Keratinocyte (primary cell): ENCODE measurements around the gene PCA3. TPM values are rescaled to one million over a fixed set of nuclear protein-coding genes. Genes with fewer than 3 reads are reported as not detected.

Source experiments
- DNase-seq: peaks from one replicate; pipeline ENCODE4 v3.0.0-alpha.2; 2011; ENCODE audit warnings: low read depth, missing footprints, low spot score
- FAIRE-seq: peaks from 2 replicates; lab custom pipeline; 2011; peaks lifted over from hg19 to GRCh38; lab: Jason Lieb, UNC
- H2AFZ ChIP-seq: 2 replicates; pipeline ENCODE4 v1.6.0; 2012; ENCODE audit warnings: low read length, control low read depth, inconsistent platforms; ENCODE audit not compliant: control insufficient read depth
- H3K27ac ChIP-seq: 2 replicates; pipeline ENCODE4 v1.5.1; 2011; ENCODE audit warnings: low read length; ENCODE audit not compliant: control insufficient read depth, insufficient read depth
- H3K27me3 ChIP-seq: 3 replicates; pipeline ENCODE4 v1.6.0; 2011; ENCODE audit warnings: low read length; ENCODE audit not compliant: control insufficient read depth, insufficient read depth; ENCODE audit errors: extremely low read depth
- H3K36me3 ChIP-seq, 2 experiments: 2 replicates in 1 of 2; 3 replicates in 1 of 2; pipeline ENCODE4 v1.5.1; 2011; ENCODE audit warnings: low read length in 2 of 2, mild to moderate bottlenecking in 1 of 2; ENCODE audit not compliant: control insufficient read depth in 2 of 2, insufficient read depth in 2 of 2; ENCODE audit errors: extremely low read depth in 1 of 2
- H3K4me1 ChIP-seq: 3 replicates; pipeline ENCODE4 v1.5.1; 2011; ENCODE audit warnings: low read length; ENCODE audit not compliant: control insufficient read depth, insufficient read depth; ENCODE audit errors: extremely low read depth
- H3K4me2 ChIP-seq: 3 replicates; pipeline ENCODE4 v1.6.0; 2011; ENCODE audit warnings: low read depth, low read length; ENCODE audit not compliant: control insufficient read depth, insufficient read depth; ENCODE audit errors: extremely low read depth
- H3K4me3 ChIP-seq, 3 experiments: fragments of 200-600 bp in 1 of 3; sonication (generic) in 1 of 3; 2 replicates in 2 of 3; 3 replicates in 1 of 3; pipeline ENCODE4 v1.5.1; 2011 to 2016; ENCODE audit warnings: low read length in 3 of 3, mild to moderate bottlenecking in 3 of 3, control low read depth in 2 of 3, inconsistent platforms in 1 of 3, low read depth in 1 of 3, mixed read lengths in 1 of 3, mixed run types in 1 of 3, moderate library complexity in 1 of 3; ENCODE audit not compliant: control insufficient read depth in 2 of 3, insufficient read depth in 2 of 3; ENCODE audit errors: extremely low read depth in 1 of 3
- H3K79me2 ChIP-seq: 2 replicates; pipeline ENCODE4 v1.6.0; 2012; ENCODE audit warnings: low read length; ENCODE audit not compliant: control insufficient read depth, insufficient read depth
- H3K9ac ChIP-seq: 3 replicates; pipeline ENCODE4 v1.6.0; 2011; ENCODE audit warnings: low read length; ENCODE audit not compliant: control insufficient read depth, insufficient read depth; ENCODE audit errors: extremely low read depth
- H3K9me1 ChIP-seq: 3 replicates; pipeline ENCODE4 v1.6.0; 2011; ENCODE audit warnings: low read length; ENCODE audit not compliant: control insufficient read depth, insufficient read depth; ENCODE audit errors: extremely low read depth
- H3K9me3 ChIP-seq: 2 replicates; pipeline ENCODE4 v1.5.1; 2012; ENCODE audit warnings: low read depth, low read length; ENCODE audit not compliant: control insufficient read depth
- H4K20me1 ChIP-seq: 3 replicates; pipeline ENCODE4 v1.6.0; 2011; ENCODE audit warnings: low read length; ENCODE audit not compliant: control insufficient read depth, insufficient read depth; ENCODE audit errors: extremely low read depth
- CTCF ChIP-seq, 3 experiments: IDR thresholded peaks in 1 of 3; conservative IDR thresholded peaks in 1 of 3; optimal IDR thresholded peaks in 1 of 3; 2 replicates in 2 of 3; 3 replicates in 1 of 3; pipeline versions ENCODE3 to v1.5.1; 2011; ENCODE audit warnings: low read length in 3 of 3, mild to moderate bottlenecking in 3 of 3, moderate library complexity in 2 of 3, control low read depth in 1 of 3, inconsistent platforms in 1 of 3; ENCODE audit not compliant: insufficient read depth in 2 of 3; ENCODE audit errors: extremely low read depth in 1 of 3
- EZH2 ChIP-seq: IDR thresholded peaks from one replicate; pipeline ENCODE4 v1.6.1; 2012; ENCODE audit warnings: inconsistent platforms, mild to moderate bottlenecking, low read length, moderate library complexity
- dilution Hi-C: fragments of 300-500 bp; cut with MboI; formaldehyde crosslinking; loops from one replicate; pipeline ENCODE4 v1.7.0; 2020; ENCODE audit warnings: low sequenced_read_pairs; ENCODE audit not compliant: extremely low pct_ligation_motif_present
- polyA plus RNA-seq, 5 experiments: library from polyadenylated mRNA; depleted of rRNA in 3 of 5; stranded (reverse) in 3 of 5; stranded (forward) in 1 of 5; unstranded in 1 of 5; fragments of >200 nt; gene quantifications; 1 replicate in 1 of 5; 2 replicates in 3 of 5; 3 replicates in 1 of 5; pipeline versions ENCODE4 v1.2.1 to v1.2.3, GENCODE V29; 2011 to 2012; ENCODE audit warnings: missing spikeins in 2 of 5, low read depth in 1 of 5, low replicate concordance in 1 of 5

PCA3 gene
- polyA plus RNA-seq, 1 donor (not counting 4 experiments of a cell fraction or from before 2014, with no cell fraction given): not detected

GRCh38 chr9:76789840-76790239 is 25.6 kb downstream of the PCA3 start:
- Histone ChIP-seq H3K27me3 (no peaks in the 10 kb centered on the region), H4K20me1 (no peaks in the 10 kb centered on the region), H3K36me3 (no peaks in the 10 kb centered on the region), H3K79me2 (no peaks in the 10 kb centered on the region), H3K9me3 (no peaks in the 10 kb centered on the region), H3K4me2 (no peak overlapping the region), H3K9me1 (no peaks in the 10 kb centered on the region), H3K4me3 (no peak overlapping the region), H3K4me1 (no peaks in the 10 kb centered on the region), H3K9ac (no peak overlapping the region), H3K27ac (no peak overlapping the region), H2AFZ (no peak overlapping the region)
- dilution Hi-C loops: no loop called here
- DNase-seq (no peak), FAIRE-seq (no peak)
- TF ChIP-seq EZH2 (no peak), CTCF (optimal IDR thresholded peaks at IDR 0.05 in 1 of 3, IDR thresholded peaks at IDR 0.05 in 1 of 3, conservative IDR thresholded peaks at IDR 0.05 in 1 of 3; ENCODE audit: extremely low read depth in 1 of 3, insufficient read depth in 2 of 3, low read length in 3 of 3) (no peak)

- H3K4me1 ChIP-seq: no peaks in the 10 kb centered on the region
- H3K9ac ChIP-seq: no peak overlapping the region
- dilution Hi-C loops: no loop called here
- no peak for DNase-seq
- no peaks in the 10 kb centered on the region for H3K9me1 ChIP-seq
- H3K27ac ChIP-seq: no peak overlapping the region
- no peak for FAIRE-seq
- H4K20me1 ChIP-seq: no peaks in the 10 kb centered on the region
- H3K36me3 ChIP-seq: no peaks in the 10 kb centered on the region
- no peak overlapping the region for H3K4me3 ChIP-seq
- no peak for TF ChIP-seq EZH2
- TF ChIP-seq CTCF (optimal IDR thresholded peaks at IDR 0.05 in 1 of 3, IDR thresholded peaks at IDR 0.05 in 1 of 3, conservative IDR thresholded peaks at IDR 0.05 in 1 of 3; ENCODE audit: extremely low read depth in 1 of 3, insufficient read depth in 2 of 3, low read length in 3 of 3): no peak
- no peaks in the 10 kb centered on the region for H3K27me3 ChIP-seq
- H3K4me2 ChIP-seq: no peak overlapping the region
- no peaks in the 10 kb centered on the region for H3K79me2 ChIP-seq
- H2AFZ ChIP-seq: no peak overlapping the region
- no peaks in the 10 kb centered on the region for H3K9me3 ChIP-seq
Measured at GRCh38 chr9:76793784-76794431, 29.7 kb downstream of the PCA3 start.
